B cell (primary cell): ENCODE measurements around the gene RPL32.

Experiments
- EZH2 ChIP-seq: IDR thresholded peaks from 2 replicates; pipeline ENCODE4 v1.6.1; 2012; ENCODE audit warnings: borderline replicate concordance, low read depth, mild to moderate bottlenecking, moderate library complexity, low read length; ENCODE audit not compliant: insufficient read depth, poor library complexity, severe bottlenecking
- TF ChIP-seq, protein P1 (sequence below): fragments of 200-600 bp; IDR thresholded peaks from one replicate; pipeline ENCODE4 v1.8.0; 2022; ENCODE audit warnings: antibody characterized with exemption, mild to moderate bottlenecking

DNA sequence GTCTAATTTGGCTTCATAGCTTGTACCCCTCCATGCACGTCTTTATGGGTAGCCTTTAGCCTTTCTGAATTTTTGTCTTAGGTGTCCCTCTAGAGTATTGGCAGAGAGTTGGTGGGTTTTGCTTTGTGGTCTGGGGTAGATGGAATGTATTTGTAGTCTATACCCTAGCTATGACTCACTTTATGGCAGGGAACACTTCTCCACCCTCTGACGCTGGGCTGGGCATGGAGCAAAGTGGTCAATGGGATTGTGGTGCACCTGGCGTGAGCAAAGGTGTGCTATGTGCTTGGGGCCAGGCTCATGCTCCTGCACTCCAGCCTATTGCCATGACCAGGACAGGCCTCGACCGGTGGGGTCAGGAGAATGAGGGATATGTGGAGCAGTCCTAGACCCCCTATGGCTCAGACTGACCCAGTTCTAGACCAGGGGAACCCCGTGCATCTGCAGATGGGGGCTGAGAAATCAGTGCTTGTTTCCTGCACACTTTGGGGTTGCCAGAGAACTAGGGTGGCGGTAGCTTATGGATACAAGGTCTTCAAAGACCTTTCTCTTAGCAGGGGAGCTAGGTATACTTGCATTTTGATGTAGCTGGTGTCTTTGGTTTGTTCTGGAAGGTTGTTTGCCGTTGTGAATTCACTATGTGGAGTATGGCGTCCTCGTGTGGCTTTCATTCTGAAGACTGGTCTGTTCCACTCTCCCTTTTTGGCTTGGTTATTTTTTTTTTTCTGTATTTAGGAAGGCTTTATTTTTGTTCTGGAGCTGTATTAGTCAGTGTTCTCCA lies 49.4 kb upstream of the RPL32 start:
- TF ChIP-seq, protein P1, sequence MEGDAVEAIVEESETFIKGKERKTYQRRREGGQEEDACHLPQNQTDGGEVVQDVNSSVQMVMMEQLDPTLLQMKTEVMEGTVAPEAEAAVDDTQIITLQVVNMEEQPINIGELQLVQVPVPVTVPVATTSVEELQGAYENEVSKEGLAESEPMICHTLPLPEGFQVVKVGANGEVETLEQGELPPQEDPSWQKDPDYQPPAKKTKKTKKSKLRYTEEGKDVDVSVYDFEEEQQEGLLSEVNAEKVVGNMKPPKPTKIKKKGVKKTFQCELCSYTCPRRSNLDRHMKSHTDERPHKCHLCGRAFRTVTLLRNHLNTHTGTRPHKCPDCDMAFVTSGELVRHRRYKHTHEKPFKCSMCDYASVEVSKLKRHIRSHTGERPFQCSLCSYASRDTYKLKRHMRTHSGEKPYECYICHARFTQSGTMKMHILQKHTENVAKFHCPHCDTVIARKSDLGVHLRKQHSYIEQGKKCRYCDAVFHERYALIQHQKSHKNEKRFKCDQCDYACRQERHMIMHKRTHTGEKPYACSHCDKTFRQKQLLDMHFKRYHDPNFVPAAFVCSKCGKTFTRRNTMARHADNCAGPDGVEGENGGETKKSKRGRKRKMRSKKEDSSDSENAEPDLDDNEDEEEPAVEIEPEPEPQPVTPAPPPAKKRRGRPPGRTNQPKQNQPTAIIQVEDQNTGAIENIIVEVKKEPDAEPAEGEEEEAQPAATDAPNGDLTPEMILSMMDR: no peak
- no peak for TF ChIP-seq EZH2
